ENCODE measurements around the gene PI4KB. TPM values are rescaled to one million over a fixed set of nuclear protein-coding genes. Genes with fewer than 3 reads are reported as not detected.

PI4KB gene
- total RNA-seq, 1 experiment from 2014 or later, result 52.7 TPM

DNA sequence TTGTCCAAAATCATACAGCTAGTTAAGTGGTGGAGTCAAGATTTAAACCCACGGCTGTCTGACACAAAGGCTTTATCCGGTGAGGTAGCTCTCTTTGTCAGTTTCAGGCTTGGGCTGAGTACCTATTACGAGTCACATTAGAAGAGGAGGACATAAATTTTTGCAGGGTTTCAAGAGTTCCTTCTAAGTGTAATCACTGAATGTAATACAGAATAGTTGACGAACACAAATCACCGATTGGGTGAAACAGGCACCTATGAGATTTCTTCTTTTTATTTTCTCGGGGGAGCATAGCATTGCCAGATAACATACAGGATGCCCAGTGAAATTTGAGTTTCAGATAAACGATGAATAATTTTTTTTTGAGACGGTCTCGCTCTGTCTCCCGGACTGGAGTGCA is 71.8 kb downstream of the PI4KB start:
- no peak for TF ChIP-seq TCF7L2 (IDR thresholded peaks at IDR 0.05; ENCODE audit: low read depth, low read length)
- TF ChIP-seq, protein P1, sequence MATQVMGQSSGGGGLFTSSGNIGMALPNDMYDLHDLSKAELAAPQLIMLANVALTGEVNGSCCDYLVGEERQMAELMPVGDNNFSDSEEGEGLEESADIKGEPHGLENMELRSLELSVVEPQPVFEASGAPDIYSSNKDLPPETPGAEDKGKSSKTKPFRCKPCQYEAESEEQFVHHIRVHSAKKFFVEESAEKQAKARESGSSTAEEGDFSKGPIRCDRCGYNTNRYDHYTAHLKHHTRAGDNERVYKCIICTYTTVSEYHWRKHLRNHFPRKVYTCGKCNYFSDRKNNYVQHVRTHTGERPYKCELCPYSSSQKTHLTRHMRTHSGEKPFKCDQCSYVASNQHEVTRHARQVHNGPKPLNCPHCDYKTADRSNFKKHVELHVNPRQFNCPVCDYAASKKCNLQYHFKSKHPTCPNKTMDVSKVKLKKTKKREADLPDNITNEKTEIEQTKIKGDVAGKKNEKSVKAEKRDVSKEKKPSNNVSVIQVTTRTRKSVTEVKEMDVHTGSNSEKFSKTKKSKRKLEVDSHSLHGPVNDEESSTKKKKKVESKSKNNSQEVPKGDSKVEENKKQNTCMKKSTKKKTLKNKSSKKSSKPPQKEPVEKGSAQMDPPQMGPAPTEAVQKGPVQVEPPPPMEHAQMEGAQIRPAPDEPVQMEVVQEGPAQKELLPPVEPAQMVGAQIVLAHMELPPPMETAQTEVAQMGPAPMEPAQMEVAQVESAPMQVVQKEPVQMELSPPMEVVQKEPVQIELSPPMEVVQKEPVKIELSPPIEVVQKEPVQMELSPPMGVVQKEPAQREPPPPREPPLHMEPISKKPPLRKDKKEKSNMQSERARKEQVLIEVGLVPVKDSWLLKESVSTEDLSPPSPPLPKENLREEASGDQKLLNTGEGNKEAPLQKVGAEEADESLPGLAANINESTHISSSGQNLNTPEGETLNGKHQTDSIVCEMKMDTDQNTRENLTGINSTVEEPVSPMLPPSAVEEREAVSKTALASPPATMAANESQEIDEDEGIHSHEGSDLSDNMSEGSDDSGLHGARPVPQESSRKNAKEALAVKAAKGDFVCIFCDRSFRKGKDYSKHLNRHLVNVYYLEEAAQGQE (IDR thresholded peaks at IDR 0.05; ENCODE audit: insufficient read depth in 1 of 2, low read depth in 2 of 2, low read length in 1 of 2), result no peak
- no peak for TF ChIP-seq POLR2AphosphoS5 (IDR thresholded peaks at IDR 0.05; ENCODE audit: low read depth, low read length)
- TF ChIP-seq, protein P2, sequence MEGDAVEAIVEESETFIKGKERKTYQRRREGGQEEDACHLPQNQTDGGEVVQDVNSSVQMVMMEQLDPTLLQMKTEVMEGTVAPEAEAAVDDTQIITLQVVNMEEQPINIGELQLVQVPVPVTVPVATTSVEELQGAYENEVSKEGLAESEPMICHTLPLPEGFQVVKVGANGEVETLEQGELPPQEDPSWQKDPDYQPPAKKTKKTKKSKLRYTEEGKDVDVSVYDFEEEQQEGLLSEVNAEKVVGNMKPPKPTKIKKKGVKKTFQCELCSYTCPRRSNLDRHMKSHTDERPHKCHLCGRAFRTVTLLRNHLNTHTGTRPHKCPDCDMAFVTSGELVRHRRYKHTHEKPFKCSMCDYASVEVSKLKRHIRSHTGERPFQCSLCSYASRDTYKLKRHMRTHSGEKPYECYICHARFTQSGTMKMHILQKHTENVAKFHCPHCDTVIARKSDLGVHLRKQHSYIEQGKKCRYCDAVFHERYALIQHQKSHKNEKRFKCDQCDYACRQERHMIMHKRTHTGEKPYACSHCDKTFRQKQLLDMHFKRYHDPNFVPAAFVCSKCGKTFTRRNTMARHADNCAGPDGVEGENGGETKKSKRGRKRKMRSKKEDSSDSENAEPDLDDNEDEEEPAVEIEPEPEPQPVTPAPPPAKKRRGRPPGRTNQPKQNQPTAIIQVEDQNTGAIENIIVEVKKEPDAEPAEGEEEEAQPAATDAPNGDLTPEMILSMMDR (IDR thresholded peaks at IDR 0.05), result no peak
- TF ChIP-seq SIN3A (IDR thresholded peaks at IDR 0.05; ENCODE audit: borderline replicate concordance, insufficient read depth, low read depth, low read length), result no peak
- ChIA-PET CTCF (no interaction called here), POLR2A (interaction anchor here (1.0 kb wide), 1 partner anchor 26 kb away, joined by 3 read pairs; the partner anchor contains the start of gene ZNF687)
- TSS peak; percentile 93 for BruUV-seq (replicated peaks)
- H3K4me3 ChIP-seq (ENCODE audit: low read depth in 2 of 2, low read length in 2 of 2), result peak overlapping the region; percentile 60 to 68
- peaks cover 6% of the 10 kb centered on the region; the same call in 1 of the 2 replicates for H3K36me3 ChIP-seq (ENCODE audit: control insufficient read depth, insufficient read depth, low read length)
- in situ Hi-C loops (cut with HindIII; ENCODE audit: low pct_unique_long_range_greater_than_20kb, low sequenced_read_pairs) (no loop called here), intact Hi-C loops (cut with micrococcal nuclease; ENCODE audit: unreplicated experiment) (no loop called here)
- H3K27me3 ChIP-seq (ENCODE audit: control insufficient read depth, insufficient read depth, low read length), result no peaks in the 10 kb centered on the region
- peak overlapping the region; percentile 84 for H3K27ac ChIP-seq (ENCODE audit: low read length)
- ATAC-seq (no peak), DNase-seq (ENCODE audit: low read depth, low spot score) (no peak)
- no peaks in the 10 kb centered on the region for H3K9me3 ChIP-seq (ENCODE audit: control insufficient read depth, insufficient read depth, low read depth, low read length)
- H3K4me1 ChIP-seq (ENCODE audit: control insufficient read depth, insufficient read depth, low read length), result peaks cover 3% of the 10 kb centered on the region; the same call in 1 of the 2 replicates

DNA sequence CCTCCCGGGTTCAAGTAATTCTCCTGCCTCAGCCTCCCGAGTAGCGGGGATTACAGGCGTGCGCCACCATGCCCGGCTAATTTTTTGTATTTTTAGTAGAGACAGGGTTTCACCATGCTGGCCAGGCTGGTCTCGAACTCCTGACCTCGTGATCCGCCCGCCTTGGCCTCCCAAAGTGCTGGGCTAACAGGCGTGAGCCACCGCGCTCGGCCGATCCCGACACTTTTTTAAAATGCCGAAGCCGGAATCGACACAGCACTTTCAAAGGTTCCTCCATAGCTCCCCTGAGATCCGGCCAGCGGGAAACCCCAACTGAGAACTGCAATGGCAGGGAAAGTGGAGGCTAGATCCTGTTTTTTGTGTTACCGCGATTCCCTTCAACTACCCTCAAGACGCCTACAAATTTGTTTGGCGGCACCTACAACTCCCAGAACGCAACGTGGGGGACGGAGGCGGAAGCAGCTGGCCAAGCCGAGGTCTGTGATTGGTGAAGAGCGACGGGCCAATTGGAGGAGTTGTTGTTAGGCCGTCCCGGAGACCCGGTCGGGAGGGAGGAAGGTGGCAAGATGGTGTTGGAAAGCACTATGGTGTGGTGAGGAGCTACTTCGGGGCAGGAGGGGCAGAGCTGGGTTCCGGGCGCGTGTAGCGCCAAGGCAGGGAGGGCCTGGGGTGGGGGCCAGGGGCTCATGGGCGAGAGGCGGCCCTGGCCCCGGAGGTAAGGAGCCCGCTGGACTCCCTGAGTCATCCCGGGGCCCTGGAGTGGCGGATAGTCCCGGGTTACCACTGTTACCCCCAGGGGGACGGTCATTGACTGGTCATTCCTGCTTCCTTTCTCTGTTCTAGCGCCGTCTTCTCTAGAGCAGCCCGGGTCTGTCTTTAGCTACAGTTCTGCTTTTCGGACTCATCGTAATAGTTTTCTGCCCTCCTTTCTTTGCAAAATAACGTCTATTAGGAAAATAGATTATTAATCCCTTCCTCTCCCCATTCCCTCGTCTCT is 72.7 kb downstream of the PI4KB start, which contains the start of gene PSMD4:
TSS of gene PSMD4 (plus strand) at position 518 of the 997 bp plus-strand sequence. CDS start at position 567, 49 bp downstream.
- peak; percentile 43; the same call in 1 of the 2 replicates for TF ChIP-seq TCF7L2 (IDR thresholded peaks at IDR 0.05; ENCODE audit: low read depth, low read length)
- TF ChIP-seq POLR2AphosphoS5 (IDR thresholded peaks at IDR 0.05; ENCODE audit: low read depth, low read length), result peak; percentile 95
- TF ChIP-seq SIN3A (IDR thresholded peaks at IDR 0.05; ENCODE audit: borderline replicate concordance, insufficient read depth, low read depth, low read length), result peak; percentile 87; the same call in 1 of the 2 replicates
- TF ChIP-seq, protein P2 (IDR thresholded peaks at IDR 0.05), result no peak
- ATAC-seq (peak; percentile 98), DNase-seq (ENCODE audit: low read depth, low spot score) (peak; percentile 93)
- no peaks in the 10 kb centered on the region for H3K27me3 ChIP-seq (ENCODE audit: control insufficient read depth, insufficient read depth, low read length)
- H3K4me3 ChIP-seq (ENCODE audit: low read depth in 2 of 2, low read length in 2 of 2), result peak within 1 kb of the TSS; percentile 60 to 68
- peaks cover 3% of the 10 kb centered on the region; the same call in 1 of the 2 replicates for H3K4me1 ChIP-seq (ENCODE audit: control insufficient read depth, insufficient read depth, low read length)
- peak within 1 kb of the TSS; percentile 84 for H3K27ac ChIP-seq (ENCODE audit: low read length)
- intact Hi-C loops (cut with micrococcal nuclease; ENCODE audit: unreplicated experiment) (loop anchor here (5.0 kb wide), 1 partner anchor 57 kb away; the partner anchor contains the start of gene PIP5K1A), in situ Hi-C loops (cut with HindIII; ENCODE audit: low pct_unique_long_range_greater_than_20kb, low sequenced_read_pairs) (no loop called here)
- ChIA-PET CTCF (interaction anchor here (0.6 to 0.8 kb wide), 2 partner anchors 87 to 739 kb away, joined by 5 to 6 read pairs; partner anchors contain the start of gene FALEC), POLR2A (interaction anchor here (0.6 to 1.3 kb wide), 6 partner anchors 27 to 256 kb away, joined by 3 to 10 read pairs (median 4); partner anchors contain the start of genes VPS72 and ZNF687)
- no peaks in the 10 kb centered on the region for H3K9me3 ChIP-seq (ENCODE audit: control insufficient read depth, insufficient read depth, low read depth, low read length)
- no TSS peak for BruUV-seq (replicated peaks)
- peaks cover 10% of the 10 kb centered on the region; the same call in 1 of the 2 replicates for H3K36me3 ChIP-seq (ENCODE audit: control insufficient read depth, insufficient read depth, low read length)
